ENCODE measurements around the gene GRAMD4.

The GRAMD4 gene

DNA sequence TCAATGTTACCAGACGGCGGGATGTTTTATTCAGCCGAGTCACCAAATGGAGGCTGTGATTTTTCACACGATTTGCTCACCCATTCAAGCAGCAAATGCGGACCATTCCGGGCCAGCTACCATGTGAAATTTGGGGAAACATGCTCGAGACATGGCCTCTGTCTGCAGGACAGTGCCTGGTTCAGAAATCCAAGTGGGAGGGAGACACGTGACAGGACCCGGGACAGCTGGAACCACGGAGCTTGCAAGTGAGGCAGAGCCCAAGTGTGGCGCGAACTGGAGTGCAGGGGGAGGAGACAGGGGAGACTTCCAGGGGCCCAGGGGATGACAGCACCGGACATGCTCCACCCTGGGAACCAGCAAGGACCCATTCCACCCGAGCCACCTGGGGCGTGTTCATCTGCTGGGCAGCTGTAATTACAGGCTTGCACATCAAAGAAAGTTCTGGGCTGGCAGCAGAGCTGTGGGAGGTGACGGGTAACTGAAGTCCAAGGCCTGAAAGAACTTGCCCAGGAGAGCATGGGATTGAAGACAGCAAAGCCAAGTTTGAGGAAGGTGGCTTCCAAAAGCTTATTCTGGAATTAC is 101.4 kb downstream of the GRAMD4 start:
- DNase-seq (ENCODE audit: low read depth in 1 of 2, low spot score in 1 of 2) = no peak
- in situ Hi-C loops (cut with HindIII; ENCODE audit: low pct_unique_long_range_greater_than_20kb, low sequenced_read_pairs) = no loop called here
- TF ChIP-seq JUND (IDR thresholded peaks at IDR 0.05; ENCODE audit: low read depth) = no peak

- DNase-seq (ENCODE audit: low read depth in 1 of 2, low spot score in 1 of 2) = no peak
- in situ Hi-C loops (cut with HindIII; ENCODE audit: low pct_unique_long_range_greater_than_20kb, low sequenced_read_pairs) = no loop called here
- TF ChIP-seq JUND (IDR thresholded peaks at IDR 0.05; ENCODE audit: low read depth) = no peak
Observed at GRCh38 chr22:46723882-46724281, 103.7 kb downstream of the GRAMD4 start.

GRCh38 chr22:46725096-46725495 is 104.9 kb downstream of the GRAMD4 start:
- no peak for TF ChIP-seq JUND (IDR thresholded peaks at IDR 0.05; ENCODE audit: low read depth)
- in situ Hi-C loops (cut with HindIII; ENCODE audit: low pct_unique_long_range_greater_than_20kb, low sequenced_read_pairs) = no loop called here

DNA sequence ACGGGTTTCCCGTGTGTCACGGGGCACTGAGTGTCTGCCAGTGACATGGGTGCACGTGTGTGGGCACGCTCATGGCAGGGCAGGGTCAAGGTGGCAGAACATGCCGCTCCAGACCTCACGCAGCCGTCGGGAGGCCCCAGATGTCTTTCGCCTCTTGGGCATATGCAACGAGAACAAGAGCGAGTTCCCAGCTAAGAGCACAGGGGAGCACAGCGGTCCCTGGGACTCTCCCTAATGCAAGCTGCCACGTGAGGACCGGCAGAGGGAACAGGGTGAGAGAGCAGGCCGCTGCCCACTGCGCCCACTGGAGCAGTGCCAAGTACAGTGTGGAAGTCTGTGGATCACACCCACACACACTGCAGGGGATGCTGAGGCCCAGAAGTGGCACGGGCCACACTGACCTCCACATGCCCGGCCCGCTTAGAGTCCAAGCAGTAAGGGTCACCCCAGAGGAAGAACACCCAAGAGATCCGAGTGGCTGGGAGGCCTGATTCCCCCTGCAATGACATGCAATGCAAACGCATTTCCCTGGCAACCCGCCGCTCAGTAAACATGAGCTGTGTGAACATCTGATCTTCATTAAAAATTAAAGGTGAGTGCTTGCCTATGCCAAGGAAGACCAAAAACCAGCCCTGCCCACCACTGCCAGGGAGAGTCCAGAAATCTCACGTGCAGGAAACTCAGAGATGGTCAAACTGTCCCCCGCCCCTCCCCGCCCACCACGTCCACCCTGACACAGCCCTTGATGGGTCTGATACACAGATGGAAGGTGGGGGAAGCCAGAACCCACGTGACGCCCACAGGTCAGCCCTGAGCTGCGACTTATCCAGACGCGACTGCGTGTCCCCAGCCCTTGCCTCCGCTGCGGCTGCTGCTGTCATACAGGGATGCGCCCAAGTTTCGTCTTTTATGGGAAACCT is 106.1 kb downstream of the GRAMD4 start:
- no peak for DNase-seq (ENCODE audit: low read depth in 1 of 2, low spot score in 1 of 2)
- no peak for TF ChIP-seq JUND (IDR thresholded peaks at IDR 0.05; ENCODE audit: low read depth)
- in situ Hi-C loops (cut with HindIII; ENCODE audit: low pct_unique_long_range_greater_than_20kb, low sequenced_read_pairs) = no loop called here

More at GRCh38 chr22:46725096-46725495, 104.9 kb downstream of the GRAMD4 start:
- no peak for DNase-seq (ENCODE audit: low read depth in 1 of 2, low spot score in 1 of 2)

- no peak for DNase-seq (ENCODE audit: low read depth in 1 of 2, low spot score in 1 of 2)
- in situ Hi-C loops (cut with HindIII; ENCODE audit: low pct_unique_long_range_greater_than_20kb, low sequenced_read_pairs) = no loop called here
- TF ChIP-seq JUND (IDR thresholded peaks at IDR 0.05; ENCODE audit: low read depth) = no peak
Observed at GRCh38 chr22:46726986-46727317, 106.8 kb downstream of the GRAMD4 start.

GRCh38 chr22:46727813-46728364 is 107.7 kb downstream of the GRAMD4 start:
- no peak for DNase-seq (ENCODE audit: low read depth in 1 of 2, low spot score in 1 of 2)
- in situ Hi-C loops (cut with HindIII; ENCODE audit: low pct_unique_long_range_greater_than_20kb, low sequenced_read_pairs) = no loop called here
- no peak for TF ChIP-seq JUND (IDR thresholded peaks at IDR 0.05; ENCODE audit: low read depth)

DNA sequence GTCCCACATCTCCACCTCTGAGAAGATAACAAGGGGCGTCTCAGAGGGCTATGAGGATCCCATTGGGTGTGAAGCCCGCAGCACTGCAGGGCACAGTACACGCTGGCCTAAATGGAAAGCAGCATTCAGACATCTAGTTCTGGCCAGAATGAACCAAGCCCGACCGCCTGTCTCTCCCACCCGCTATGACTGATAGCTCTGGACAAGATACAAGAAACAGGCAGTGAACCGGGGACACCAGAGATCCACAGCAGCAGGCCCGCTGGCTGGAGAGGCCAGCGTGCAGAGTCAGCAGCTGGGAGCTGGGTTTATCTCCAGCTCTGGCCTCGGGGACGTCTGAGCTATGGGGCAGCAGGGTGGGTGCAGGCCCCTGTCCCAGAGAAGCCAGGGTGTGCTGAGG is 108.3 kb downstream of the GRAMD4 start:
- no peak for DNase-seq (ENCODE audit: low read depth in 1 of 2, low spot score in 1 of 2)
- in situ Hi-C loops (cut with HindIII; ENCODE audit: low pct_unique_long_range_greater_than_20kb, low sequenced_read_pairs) = no loop called here
- no peak for TF ChIP-seq JUND (IDR thresholded peaks at IDR 0.05; ENCODE audit: low read depth)
